ENCODE results near the gene SYVN1.

SYVN1 gene

DNA sequence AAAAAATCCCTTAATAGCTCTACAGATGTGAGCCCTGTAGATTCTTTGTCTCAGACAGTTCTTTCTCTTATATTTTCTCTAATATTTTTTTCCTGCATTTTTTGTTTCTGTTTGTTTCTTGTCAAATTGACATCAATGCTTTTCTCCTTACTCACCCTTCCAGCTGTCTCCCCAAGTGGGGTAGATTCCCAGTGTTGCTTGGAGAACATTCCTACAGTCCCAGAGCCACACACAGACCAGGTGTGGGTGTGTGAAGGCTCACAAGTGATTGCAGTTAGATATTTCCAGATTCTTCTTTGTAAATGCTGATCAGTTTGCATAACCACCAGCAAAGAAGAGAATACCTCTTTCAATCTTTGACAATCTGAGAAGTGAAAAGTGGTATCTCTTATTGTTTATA is 30.8 kb downstream of the SYVN1 start:
- Histone ChIP-seq H3K9me3 (ENCODE audit: insufficient read depth, low read length, severe bottlenecking) (no peaks in the 10 kb centered on the region), H3K36me3 (ENCODE audit: insufficient read depth, low read length) (peaks cover 61% of the 10 kb centered on the region), H2AFZ (ENCODE audit: low read depth, low read length) (no peak overlapping the region), H3K27ac (ENCODE audit: low read length) (no peak overlapping the region), H3K4me2 (ENCODE audit: insufficient read depth, low read length) (no peak overlapping the region), H4K20me1 (ENCODE audit: insufficient read depth, low read length) (peaks cover 12% of the 10 kb centered on the region; the same call in 1 of the 2 replicates), H3K4me1 (ENCODE audit: insufficient read depth, low read length) (peaks cover 3% of the 10 kb centered on the region), H3K27me3 (ENCODE audit: insufficient read depth, low read length, poor library complexity) (no peaks in the 10 kb centered on the region), H3K79me2 (ENCODE audit: insufficient read depth, low read length) (peaks cover 67% of the 10 kb centered on the region), H3K9ac (ENCODE audit: low read depth, low read length) (no peak overlapping the region), H3K4me3 (ENCODE audit: low read depth in 1 of 2, low read length in 2 of 2) (no peak overlapping the region)
- DNase-seq (no peak), ATAC-seq (ENCODE audit: insufficient read depth, low read depth) (no peak)
- TF ChIP-seq, protein P1, sequence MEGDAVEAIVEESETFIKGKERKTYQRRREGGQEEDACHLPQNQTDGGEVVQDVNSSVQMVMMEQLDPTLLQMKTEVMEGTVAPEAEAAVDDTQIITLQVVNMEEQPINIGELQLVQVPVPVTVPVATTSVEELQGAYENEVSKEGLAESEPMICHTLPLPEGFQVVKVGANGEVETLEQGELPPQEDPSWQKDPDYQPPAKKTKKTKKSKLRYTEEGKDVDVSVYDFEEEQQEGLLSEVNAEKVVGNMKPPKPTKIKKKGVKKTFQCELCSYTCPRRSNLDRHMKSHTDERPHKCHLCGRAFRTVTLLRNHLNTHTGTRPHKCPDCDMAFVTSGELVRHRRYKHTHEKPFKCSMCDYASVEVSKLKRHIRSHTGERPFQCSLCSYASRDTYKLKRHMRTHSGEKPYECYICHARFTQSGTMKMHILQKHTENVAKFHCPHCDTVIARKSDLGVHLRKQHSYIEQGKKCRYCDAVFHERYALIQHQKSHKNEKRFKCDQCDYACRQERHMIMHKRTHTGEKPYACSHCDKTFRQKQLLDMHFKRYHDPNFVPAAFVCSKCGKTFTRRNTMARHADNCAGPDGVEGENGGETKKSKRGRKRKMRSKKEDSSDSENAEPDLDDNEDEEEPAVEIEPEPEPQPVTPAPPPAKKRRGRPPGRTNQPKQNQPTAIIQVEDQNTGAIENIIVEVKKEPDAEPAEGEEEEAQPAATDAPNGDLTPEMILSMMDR (IDR thresholded peaks at IDR 0.05; ENCODE audit: borderline replicate concordance, extremely low read depth, low read length, poor library complexity, severe bottlenecking) = no peak
- TF ChIP-seq EZH2 (IDR thresholded peaks at IDR 0.05; ENCODE audit: borderline replicate concordance, low read depth, low read length, severe bottlenecking) = no peak

DNA sequence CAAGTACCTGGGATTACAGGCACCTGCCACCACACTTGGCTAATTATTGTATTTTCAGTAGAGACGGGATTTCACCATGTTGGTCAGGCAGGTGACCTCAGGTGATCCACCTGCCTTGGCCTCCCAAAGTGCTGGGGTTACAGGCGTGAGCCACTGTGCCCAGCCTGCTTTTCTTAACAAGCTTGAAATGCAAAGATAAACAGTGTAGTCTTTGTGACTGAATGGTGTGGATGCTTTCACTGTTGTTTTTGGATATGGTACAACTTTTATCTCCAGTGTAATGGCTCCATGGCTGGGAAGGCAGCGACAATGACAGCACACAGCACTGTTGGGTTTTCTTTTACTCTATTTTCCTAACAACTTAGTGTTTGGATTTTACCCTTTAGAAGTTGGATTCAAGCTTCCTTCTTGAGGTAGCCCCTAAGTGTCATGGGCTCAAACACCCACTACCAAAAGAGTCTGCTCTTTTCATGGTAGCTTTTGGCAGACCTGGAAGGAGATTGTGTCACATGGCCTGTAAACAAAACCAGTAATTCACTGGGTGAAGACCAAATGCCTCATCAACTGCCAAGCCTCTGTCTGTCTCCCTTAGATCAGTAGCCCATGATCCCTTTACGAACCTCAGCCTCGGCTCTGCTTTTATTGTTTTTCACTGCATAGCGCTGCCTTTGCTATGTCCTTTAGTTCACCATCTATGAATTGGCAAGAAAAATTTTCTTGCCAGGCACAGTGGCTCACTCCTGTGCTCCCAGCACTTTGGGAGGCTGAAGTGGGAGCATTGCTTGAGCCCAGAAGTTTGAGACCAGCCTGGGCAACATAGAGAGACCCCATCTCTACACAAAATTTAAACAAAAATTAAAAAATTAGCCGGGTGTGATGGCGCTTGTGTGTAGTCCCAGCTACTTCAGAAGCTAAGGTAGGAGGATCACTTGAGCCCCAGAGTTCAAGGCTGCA is 31.9 kb downstream of the SYVN1 start:
- peaks cover 13% of the 10 kb centered on the region for H3K4me1 ChIP-seq (ENCODE audit: insufficient read depth, low read length)
- H3K27me3 ChIP-seq (ENCODE audit: insufficient read depth, low read length, poor library complexity) = no peaks in the 10 kb centered on the region
- no peak overlapping the region for H3K9ac ChIP-seq (ENCODE audit: low read depth, low read length)
- ATAC-seq (ENCODE audit: insufficient read depth, low read depth) (no peak), DNase-seq (no peak)
- peaks cover 78% of the 10 kb centered on the region for H3K79me2 ChIP-seq (ENCODE audit: insufficient read depth, low read length)
- TF ChIP-seq EZH2 (IDR thresholded peaks at IDR 0.05; ENCODE audit: borderline replicate concordance, low read depth, low read length, severe bottlenecking) = no peak
- TF ChIP-seq, protein P1 (IDR thresholded peaks at IDR 0.05; ENCODE audit: borderline replicate concordance, extremely low read depth, low read length, poor library complexity, severe bottlenecking) = no peak
- H2AFZ ChIP-seq (ENCODE audit: low read depth, low read length) = no peak overlapping the region
- H3K27ac ChIP-seq (ENCODE audit: low read length) = no peak overlapping the region
- H3K36me3 ChIP-seq (ENCODE audit: insufficient read depth, low read length) = peaks cover 57% of the 10 kb centered on the region
- no peaks in the 10 kb centered on the region for H3K9me3 ChIP-seq (ENCODE audit: insufficient read depth, low read length, severe bottlenecking)
- H3K4me2 ChIP-seq (ENCODE audit: insufficient read depth, low read length) = no peak overlapping the region
- peaks cover 15% of the 10 kb centered on the region; the same call in 1 of the 2 replicates for H4K20me1 ChIP-seq (ENCODE audit: insufficient read depth, low read length)
- no peak overlapping the region for H3K4me3 ChIP-seq (ENCODE audit: low read depth in 1 of 2, low read length in 2 of 2)

DNA sequence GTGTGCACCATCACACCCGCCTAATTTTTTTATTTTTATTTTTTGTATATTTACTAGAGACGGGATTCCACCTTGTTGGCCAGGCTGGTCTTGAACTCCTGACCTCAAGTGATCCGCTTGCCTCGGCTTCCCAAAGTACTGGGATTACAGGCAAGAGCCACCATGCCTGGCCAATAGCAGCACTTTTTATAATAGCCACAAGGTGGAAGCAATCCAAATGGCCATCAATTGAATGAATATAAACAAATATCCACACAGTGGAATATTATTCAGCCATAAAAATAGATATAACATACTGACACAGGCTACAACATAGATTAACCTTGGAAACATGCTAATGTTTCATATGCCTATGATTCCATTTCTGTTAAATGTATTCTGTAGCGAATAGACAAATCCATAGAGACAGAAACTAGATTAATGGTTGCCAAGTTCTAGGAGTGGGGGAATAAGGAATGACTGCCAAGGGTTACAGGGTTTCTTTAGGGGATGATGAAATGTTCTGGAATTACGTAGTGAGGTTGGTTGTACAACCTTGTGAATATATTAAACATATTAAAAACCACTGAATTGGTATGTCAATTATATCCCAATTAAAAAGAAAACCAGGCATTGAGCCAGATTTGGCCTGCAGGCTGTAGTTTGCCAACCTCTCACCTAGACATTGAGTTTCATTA is 33.5 kb downstream of the SYVN1 start:
- H3K4me1 ChIP-seq (ENCODE audit: insufficient read depth, low read length) = peaks cover 23% of the 10 kb centered on the region
- no peak overlapping the region for H2AFZ ChIP-seq (ENCODE audit: low read depth, low read length)
- H3K4me2 ChIP-seq (ENCODE audit: insufficient read depth, low read length) = no peak overlapping the region
- no peak overlapping the region for H3K9ac ChIP-seq (ENCODE audit: low read depth, low read length)
- H3K36me3 ChIP-seq (ENCODE audit: insufficient read depth, low read length) = peaks cover 42% of the 10 kb centered on the region
- H3K9me3 ChIP-seq (ENCODE audit: insufficient read depth, low read length, severe bottlenecking) = no peaks in the 10 kb centered on the region
- DNase-seq (no peak), ATAC-seq (ENCODE audit: insufficient read depth, low read depth) (no peak)
- TF ChIP-seq, protein P1 (IDR thresholded peaks at IDR 0.05; ENCODE audit: borderline replicate concordance, extremely low read depth, low read length, poor library complexity, severe bottlenecking) = peak; percentile 3
- no peak for TF ChIP-seq EZH2 (IDR thresholded peaks at IDR 0.05; ENCODE audit: borderline replicate concordance, low read depth, low read length, severe bottlenecking)
- no peak overlapping the region for H3K27ac ChIP-seq (ENCODE audit: low read length)
- H3K79me2 ChIP-seq (ENCODE audit: insufficient read depth, low read length) = peaks cover 83% of the 10 kb centered on the region
- H3K27me3 ChIP-seq (ENCODE audit: insufficient read depth, low read length, poor library complexity) = no peaks in the 10 kb centered on the region
- H3K4me3 ChIP-seq (ENCODE audit: low read depth in 1 of 2, low read length in 2 of 2) = no peak overlapping the region
- peaks cover 15% of the 10 kb centered on the region; the same call in 1 of the 2 replicates for H4K20me1 ChIP-seq (ENCODE audit: insufficient read depth, low read length)
